ENCODE results near the gene ZNF208.
"Not testable (repeated sequence)": the region's sequence is repeated elsewhere in the genome, so short reads cannot be mapped to it uniquely, and the experiment has no call there.

ZNF208 gene

DNA sequence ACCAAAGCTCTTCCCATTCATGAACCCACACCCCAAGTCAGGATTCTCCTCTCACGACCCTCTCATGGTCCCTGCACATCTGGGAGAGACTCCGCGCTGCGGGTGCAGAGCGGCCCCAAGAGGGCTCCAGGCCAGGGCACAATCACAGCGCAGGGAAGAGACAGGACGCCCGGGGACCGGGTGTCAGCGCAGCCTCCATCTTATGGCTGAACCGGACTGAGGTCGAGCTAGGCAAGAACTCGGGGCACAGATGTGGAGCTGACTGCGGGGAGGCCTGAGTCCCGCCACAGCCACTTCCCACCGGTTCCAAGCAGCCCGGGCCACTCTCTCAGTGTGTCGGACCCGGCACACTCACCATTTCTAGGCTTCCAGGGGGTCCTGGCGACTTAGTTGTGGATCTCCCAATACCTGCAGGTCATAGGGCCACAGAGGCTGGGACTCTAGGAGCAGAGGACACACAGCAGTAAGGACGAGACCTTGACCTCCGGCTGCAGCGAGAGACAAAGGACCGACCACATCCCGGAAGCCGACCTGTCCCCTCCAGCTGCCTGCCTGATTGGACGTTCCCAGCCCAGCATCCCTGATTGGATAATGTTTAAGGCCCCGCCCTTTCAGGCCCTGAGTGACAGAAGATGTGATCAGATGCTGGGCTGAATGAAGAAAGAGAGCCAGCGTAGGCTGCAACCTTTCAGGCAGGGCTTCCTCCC, at the start of gene ZNF208:
Gene ZNF208 (minus strand): TSS at position 507 of the 707 bp plus-strand sequence. CDS start 149 bp downstream, at position 358.
- DNase-seq, result not testable (repeated sequence)

DNA sequence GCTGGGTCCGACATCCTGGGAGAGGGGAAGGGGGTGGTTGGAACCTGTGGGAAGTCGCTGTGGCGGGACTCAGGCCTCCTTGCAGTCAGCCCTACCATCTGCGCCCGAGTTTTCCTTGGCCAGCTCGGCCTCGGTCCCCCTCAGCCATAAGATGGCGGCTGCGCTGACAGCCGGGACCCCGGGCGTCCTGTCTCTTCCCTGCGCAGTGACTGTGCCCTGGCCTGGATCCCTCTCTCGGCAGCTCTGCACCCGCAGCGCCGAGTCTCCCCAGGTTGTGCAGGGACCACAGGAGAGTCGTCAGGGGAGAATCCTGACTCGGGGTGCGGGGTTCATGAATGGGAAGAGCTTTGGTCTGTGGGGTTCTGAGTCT, 41.9 kb upstream of the ZNF208 start:
- peak; percentile 28 for DNase-seq

DNA sequence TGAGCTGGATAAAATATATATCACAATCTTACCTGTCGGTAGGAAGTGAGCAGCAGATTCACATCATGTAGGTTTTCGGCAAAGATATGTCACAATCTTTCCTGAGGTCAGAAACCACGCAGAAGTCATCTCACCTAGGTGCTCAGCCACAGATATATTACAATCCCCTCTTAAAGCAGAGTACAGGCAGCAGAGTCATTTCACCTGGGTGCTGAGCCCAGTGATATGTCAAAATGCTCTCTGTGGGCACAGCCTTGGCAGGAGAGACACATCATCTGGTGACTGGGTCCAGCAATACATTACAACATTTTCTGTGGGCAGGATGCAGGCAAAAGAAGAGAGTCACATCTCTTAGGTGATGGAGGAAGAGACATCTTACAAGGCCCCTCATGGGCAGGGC, 30.4 kb upstream of the ZNF208 start:
- not testable (repeated sequence) for DNase-seq

DNA sequence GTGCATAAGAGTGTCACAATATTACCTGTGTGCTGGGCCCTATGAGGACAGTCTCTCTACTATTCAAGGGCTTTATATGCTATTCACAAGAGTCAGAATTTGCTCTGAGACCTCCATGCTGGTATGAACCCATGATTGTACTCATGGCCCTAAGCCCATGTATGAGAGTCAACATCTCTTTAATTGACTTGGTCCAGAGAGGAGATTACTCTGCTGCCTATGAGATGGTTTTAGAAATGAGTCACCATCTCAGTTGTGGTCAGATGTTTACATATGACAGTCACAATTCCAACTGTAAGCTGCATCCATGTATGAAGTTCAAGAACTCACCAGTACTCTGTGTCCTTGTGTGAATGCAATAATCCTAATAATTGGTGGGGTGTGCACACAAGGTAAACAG, 19.9 kb upstream of the ZNF208 start:
- DNase-seq, result no peak

DNA sequence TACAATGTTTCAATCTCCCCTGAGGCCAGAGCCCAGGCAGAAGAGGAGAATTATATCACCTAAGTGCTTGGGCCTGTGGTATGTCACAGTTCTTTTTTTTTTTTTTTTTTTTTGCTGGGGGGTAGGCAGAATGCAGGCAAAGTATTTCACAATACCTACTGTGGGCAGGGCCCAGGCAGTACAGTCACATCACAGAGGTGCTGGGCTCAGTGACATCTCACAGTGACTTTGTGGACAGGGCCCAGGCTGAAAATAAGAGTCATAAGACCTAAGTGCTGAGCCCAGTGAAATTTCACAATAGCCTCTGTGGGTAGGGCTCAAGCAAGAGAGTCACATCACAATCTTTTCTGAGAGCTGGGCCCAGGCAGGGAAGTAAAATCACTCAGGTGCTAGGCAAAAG, 15.9 kb upstream of the ZNF208 start:
- no peak for DNase-seq

DNA sequence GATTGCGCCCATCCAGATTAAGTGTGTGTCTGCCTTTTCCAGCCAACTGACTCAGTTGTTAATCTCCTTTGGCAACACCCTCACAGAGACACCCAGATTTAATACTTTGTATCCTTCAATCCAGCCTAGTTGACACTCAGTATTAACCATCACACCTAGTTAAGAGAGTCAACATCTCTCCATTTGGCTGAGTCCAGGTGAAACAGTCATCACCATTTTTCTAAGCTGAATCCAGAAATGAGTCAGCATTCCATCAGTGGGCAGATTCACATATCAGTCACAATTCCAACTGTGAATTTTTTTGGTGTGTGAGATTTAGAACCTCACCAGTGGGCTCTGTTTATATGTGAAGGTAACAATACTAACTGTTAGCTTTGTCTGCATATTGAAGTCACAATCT, 14.8 kb upstream of the ZNF208 start:
- DNase-seq, result not testable (repeated sequence)

DNA sequence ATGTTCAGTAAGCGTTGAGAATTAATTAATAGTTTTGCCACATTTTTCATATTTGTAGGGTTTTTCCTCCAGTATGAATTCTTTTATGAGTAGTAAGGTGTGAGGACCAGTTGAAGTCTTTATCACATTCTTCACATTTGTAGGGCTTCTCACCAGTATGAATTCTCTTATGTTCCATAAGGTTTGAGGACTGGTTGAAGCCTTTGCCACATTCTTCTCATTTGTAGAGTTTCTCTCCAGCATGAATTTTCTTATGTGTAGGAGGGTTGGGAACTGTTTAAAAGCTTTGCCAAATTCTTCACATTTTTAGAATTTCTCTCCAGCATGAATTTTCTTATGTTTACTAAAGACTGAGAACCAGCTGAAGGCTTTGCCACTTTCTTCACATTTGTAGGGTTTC, 40.3 kb downstream of the ZNF208 start:
- DNase-seq, result no peak

DNA sequence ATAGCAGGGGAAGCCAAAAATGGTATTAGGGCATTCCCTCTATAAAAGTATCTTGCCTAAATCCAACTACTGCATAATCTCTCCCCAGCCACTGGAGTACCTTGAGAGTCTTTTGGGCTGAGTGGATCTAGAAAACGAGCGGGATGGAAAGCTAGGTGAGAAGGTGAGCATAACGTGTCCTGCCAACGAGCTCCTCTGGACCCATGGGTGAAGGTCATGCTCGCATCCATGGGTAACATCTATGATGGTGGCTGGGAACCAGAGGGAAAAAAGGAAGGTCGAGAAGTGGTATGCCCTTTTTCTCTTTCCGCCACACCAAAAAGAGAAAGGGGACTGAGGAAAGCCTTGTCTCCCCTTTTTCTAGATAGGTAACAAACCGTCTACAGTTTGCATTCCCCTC, 63.0 kb downstream of the ZNF208 start:
- DNase-seq, result no peak

DNA sequence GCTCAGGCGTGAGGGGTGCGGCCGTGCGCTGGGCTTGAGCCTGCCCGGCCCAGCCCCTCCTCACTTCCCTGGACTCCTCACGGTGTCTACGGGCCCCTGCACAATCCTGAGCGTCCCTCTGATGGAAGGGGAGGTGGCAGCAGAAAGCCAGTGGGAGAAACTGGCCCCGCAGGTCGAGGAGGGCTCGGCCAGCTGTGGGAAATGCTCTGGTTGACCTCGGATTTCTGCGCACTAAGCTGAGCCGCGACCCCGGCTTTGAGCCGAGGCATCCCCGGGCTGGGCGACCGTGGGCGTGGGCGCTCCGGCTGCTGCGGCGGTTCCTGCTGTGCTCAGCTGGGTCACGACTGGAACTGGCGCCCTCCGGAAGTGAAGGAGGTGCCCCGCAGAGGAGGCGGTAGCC, 70.1 kb downstream of the ZNF208 start:
- DNase-seq, result no peak

DNA sequence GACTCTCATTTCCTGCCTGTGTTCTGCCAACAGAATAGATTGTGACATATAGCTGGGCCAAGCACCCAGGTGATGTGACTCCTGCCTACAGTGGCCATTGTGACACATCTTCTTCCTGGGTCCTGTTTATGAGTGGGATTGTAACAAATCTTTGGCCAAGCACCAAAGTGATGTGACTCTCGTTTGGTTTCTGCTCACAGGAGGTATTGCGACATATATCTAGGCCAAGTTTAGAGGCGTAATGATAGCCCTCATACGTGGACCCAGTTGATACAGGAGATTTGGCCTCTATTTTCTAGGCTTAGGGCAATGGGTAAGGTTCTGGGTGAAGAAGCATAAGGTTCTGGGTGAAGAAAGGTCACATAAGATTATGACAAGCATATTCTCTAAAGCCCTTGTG, 76.2 kb downstream of the ZNF208 start:
- DNase-seq, result no peak

DNA sequence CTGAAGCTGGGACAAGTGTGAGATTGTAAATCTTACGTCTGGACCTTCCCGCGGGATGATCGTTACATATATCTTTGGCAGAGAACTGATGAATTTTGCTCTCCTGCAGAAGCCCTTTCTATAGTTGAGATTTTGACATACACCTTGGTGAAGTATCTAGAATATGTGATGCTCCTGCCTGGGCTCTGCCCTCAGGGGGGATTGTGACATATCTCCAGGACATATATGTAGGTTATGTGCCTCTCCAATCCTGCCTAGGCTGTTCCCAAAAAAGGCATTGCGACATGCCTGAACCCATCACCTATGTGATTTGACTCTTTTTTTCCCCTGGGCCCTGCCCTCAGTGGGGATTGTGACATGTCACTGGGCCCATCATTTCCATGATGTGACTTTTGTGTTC, 76.6 kb downstream of the ZNF208 start:
- DNase-seq, result no peak

DNA sequence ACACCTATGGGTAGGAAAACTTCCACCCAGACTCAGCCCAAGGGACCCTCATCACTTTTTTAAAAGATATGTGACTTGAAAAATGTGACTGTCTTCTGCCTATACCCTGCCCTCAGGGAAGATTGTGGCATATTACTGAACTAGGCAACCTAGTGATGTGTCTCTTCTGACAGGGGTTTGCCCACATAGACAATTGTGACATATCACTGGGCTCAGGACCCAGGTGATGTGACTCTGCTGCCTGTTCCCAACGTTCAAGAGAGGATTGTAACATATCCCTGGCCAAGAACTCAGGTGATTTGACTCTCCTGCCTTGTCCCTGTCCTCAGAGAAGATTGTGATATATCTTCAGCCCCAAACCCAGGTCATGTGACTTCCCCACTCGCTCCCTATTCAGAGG, 88.5 kb downstream of the ZNF208 start:
- DNase-seq, result no peak

DNA sequence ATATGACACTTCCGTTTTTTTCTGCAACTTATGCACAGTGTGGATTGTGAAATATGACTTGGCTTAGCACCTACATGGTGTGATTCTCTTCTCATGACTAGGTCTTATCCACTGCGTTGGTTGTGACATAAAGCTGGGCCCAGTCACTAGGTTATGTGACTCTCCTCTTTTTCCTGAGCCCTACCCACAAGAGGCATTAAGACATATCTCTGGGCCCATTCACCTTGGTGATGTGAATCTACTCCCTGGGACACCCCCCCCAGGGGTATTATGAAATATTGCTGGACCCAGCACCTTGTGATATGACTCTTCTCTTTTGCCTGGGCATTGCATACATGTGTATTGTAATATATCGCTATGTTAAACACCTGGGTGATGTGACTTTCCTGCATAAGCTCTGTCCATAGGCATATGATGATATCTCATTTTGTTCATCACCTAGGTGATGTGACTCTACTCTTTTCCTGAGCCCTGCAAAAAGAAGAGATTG, 89.0 kb downstream of the ZNF208 start:
- no peak for DNase-seq

DNA sequence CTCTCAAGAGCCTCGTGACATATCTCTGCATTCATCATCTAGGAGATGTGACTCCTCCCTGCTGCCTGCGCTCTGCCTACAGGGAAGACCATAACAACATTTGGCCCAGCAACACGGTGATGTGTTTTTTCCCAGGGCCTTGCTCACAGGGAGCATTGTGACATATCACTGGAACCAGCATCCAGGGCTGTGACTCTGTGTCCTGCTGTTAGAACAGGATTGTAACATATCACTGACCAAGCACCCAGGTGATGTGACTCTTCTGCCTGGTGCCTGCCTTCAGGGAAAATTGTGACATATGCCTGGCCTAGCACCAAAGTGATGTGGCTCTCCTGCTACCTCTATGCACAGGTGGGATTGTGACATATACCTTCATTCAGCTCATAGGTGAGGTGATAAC, 95.3 kb downstream of the ZNF208 start:
- no peak for DNase-seq

DNA sequence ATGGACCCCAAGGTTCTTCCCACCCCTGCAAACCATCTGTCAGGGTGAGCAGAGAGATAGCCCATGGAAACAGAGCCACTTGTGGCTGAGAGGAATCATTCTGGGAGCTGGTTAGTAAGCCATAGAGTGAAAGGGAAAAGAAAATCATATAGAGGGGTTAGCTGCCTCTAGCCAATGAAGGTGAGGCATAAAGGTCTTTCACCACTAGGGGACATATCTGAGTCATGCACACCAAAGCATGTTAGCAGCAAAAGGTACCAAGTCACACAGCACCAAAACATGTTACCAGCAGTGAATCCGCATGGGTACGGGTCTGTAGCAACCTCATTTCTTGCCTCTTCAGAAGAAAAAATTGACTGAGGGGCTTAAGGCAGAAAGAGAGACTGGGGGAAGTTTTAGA, 98.1 kb downstream of the ZNF208 start:
- DNase-seq, result no peak

DNA sequence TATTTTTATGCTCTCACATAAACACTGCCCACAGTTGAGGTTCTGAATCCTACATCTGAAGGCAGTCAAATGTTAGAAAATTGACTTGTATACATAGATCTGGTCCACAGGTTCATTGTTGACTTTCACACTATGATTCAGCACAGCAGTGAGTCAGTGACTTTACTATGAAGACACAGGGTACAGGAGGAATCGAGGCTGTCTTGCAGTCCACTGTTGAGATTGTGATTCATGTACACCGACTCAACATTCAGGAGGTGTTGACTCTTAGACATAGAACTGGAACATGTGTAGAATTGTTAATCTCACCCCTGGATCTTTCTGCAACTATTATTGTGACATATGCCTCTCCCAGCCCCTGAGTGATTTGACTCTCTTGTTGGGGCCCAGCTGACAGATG, 100.4 kb downstream of the ZNF208 start:
- DNase-seq, result no peak

DNA sequence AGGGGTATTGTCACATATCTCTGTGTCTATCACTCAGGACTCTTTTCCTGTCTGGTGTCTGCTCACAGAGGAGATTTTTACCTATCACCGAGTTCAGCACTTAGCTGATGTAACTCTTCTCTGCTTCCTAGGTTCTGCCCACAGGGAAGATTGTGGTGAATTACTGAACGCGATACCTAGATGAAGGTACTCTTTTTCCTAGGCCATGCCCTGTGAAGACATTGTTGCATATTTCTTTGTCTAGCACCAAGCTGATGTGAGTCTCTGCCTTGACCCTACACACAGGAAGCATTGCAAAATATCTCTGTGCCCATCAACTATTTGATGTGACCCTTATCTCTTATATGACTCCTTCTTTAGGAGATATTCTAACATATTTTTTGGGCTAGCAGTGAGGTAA, 102.7 kb downstream of the ZNF208 start:
- DNase-seq, result no peak

DNA sequence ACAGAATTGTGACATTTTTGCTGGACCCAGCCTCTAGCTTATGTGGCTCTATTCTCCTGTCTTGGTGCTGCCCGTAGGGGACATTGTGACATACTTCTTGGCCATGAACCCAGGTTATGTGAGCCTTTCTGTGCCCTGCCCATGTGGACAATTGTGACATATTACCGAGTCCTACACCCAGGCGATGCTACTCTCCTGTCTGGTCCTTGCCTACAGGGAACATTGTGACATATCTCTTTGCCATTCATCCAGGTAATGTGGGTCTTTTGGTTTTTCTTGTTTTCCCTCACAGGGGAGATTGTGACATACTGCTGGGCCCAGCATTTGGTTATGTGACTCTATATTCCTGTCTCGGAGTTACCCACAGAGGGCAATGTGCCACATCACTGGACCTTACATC, 103.2 kb downstream of the ZNF208 start:
- DNase-seq, result no peak

DNA sequence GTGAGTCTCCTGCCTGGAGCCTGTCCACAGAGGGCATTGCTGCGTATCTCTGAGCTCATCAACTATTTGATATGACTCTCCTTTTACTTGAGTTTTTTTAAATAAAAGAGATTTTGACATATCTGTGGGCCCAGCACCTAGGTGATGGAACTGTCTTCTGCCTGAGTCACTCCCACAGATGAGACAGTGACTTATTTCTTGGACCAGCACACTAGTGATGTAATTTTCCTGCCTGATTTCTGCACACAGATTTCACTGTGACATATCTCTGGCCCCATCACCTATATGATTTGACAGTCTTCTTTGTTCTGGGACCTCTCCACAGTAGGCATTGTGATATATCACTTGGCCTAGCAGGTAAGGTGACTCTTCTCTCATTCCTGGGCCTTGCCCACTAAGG, 108.2 kb downstream of the ZNF208 start:
- no peak for DNase-seq

DNA sequence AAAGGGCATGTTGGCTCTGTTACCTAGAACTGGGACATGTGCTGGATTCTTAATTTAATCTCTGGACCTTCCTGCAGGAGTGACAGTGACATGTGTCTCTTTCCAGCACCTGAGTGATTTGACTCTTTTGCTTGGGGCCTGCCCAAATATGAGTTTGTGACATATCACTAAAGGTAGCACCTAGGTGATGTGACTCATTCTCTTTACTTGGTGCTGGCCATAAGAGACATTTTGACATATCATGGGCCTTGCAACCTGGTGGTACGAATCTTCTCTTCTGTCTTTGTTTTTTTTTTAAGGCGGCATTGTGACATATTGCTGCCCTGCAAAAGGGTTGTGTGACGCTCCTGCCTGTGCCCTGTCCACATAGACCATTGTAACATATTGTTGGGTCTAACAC, 108.9 kb downstream of the ZNF208 start:
- DNase-seq, result no peak

DNA sequence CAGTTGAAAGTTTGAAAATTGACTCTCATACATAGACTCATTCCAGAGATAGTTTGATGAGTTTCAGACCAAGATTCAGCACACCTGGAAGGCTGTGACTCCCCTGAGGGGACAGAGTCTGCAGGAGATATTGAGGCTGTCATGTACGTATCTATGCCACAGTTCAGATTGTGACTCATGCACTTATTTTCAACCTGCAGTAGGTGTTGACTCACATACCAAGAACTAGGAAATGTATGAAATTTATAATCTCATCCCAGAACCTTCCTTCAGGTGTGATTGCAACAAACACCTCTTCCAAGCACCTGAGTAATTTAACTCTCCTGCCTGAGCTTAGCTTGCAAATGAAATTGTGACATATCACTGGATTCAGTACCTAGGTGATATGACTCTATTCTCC, 110.3 kb downstream of the ZNF208 start:
- no peak for DNase-seq

DNA sequence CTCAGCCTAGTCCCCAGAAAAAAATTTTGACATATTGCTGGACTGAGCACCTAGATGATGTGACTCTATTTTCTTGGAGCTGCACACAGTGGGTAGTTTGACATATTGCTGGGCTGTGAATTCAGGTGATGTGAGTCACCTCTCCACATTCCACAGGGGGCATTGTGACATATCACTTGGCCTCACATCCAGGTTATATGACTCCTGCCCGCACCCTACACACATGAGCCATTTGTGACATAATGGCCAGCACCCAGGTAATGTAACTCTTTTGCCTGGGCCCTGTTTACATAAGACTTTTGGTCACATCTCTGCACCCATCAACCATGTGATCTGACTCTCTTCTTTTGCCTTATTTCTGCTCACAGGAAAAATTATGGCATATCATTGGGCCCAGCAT, 119.7 kb downstream of the ZNF208 start:
- DNase-seq, result no peak

DNA sequence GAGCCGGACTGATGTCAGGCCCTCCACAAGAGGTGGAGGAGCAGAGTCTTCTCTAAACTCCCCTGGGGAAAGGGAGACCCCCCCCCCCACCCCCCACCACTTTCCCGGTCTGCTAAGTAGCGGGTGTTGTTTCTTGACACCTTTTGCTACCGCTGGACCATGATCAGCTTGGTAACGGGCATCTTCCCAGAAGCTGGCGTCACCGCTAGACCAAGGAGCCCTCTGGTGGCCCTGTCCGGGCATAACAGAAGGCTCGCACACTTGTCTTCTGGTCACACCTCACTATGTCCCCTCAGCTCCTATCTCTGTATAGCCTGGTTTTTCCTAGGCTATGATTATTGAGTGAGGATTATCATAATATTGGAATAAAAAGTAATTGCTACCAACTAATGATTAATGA, 120.7 kb downstream of the ZNF208 start:
- not testable (repeated sequence) for DNase-seq

DNA sequence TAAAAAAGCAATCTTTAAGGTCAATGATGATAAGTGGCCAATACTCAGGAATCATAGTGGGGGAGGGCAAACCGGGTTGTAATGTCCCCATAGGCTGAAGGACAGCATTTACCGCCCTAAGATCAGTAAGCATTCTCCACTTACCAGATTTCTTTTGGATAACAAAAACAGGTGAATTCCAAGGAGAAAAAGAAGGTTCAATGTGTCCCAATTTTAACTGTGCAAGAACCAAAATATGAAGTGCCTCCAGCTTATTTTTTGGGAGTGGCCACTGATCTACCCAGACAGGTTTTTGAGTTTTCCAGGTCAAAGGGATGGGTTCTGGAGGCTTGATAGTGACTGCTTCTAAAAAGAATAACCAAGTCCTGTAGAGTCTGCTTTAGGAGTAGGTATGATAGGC, 125.2 kb downstream of the ZNF208 start:
- DNase-seq, result not testable (repeated sequence)

DNA sequence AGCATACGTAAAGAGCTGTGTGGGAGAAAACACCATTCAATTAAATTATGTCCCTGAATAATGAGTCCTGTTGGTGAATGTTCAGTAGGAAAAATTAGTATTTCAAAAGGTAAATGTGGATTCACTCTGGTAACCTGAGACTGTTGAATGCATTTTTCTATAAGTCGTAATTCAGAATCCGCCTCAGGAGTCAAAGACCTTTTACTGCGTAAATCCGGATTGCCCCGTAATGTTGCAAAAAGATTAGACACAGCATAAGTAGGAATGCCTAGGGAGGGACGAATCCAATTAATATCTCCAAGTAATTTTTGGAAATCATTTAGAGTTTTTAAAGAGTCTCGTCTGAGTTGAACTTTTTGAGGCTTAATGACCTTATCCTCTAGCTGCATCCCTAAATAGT, 126.0 kb downstream of the ZNF208 start:
- not testable (repeated sequence) for DNase-seq
